ENCODE measurements around the gene CBR1. TPM values are rescaled to one million over a fixed set of nuclear protein-coding genes. Genes with fewer than 3 reads are reported as not detected.

Gene CBR1
- total RNA-seq, 1 donor from 2014 or later = 10.0 TPM

DNA sequence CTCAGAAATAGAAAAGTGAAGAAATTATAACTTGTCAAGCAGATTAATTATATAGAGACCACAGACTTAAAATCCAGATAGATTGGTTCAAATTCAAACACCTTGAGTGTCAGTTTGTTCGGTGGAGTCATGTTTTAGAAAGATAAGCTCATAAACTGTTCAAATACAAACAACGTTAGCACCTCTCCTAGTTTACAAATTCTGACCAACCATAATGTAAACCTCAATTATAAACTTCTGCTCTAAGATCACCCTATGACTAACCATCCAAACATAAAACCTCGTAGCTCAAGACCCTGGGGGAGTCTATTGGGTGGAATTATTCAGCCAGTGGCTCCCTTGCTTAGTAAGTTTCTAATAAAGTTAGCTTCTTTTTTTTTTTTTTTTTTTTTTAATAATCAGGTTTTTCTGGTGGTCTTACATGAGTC, 12.4 kb downstream of the CBR1 start:
- H3K4me3 Mint-ChIP-seq = no peak overlapping the region
- H3K27me3 Mint-ChIP-seq (ENCODE audit: low read depth) = peaks cover 2% of the 10 kb centered on the region
- no peaks in the 10 kb centered on the region for H3K4me1 Mint-ChIP-seq
- H3K27ac Mint-ChIP-seq = no peak overlapping the region
- no peak for TF ChIP-seq CTCF (IDR thresholded peaks at IDR 0.05; ENCODE audit: unreplicated experiment)
- no peaks in the 10 kb centered on the region for H3K9me3 Mint-ChIP-seq
- DNase-seq (ENCODE audit: low spot score in 2 of 2, unreplicated experiment in 2 of 2) = no peak
- no peaks in the 10 kb centered on the region for H3K36me3 Mint-ChIP-seq

DNA sequence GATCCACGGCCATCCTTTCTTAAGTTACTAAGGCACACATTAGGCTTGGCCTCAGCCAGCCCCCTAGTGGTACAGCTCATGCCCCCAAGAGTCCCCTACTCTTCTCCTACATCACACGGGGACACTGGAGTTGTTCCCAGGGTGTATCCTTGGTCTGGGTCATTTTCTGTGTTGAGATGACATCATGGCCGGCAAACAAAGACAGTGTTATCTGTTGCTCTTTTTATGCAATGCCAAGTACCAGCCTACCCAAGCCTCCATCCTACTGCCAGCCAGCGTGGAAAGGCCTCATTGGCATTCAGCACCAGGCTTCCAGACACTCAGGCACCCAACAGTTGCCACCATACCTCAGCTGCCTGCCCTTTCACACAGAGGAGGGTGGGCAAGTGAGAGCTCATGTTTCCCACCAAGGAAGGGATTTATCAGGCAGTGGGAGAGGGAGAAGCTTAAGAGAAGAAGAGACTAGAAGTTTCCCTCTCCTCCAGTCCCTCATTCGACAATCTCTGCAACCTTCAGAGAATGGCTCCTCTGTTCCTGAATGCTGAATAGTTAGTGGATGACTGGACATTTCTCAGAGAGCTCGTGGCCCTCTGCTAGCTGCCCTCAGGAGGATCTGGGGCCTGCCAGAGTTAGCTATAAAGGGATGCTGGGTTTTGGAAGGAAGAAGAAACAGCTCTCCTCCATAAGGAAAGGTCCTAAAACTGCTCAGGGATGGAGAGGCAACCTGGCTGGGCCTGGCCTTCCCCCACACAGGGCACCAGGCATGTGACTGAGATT, 17.7 kb downstream of the CBR1 start:
- Mint-ChIP-seq H3K4me1 (no peaks in the 10 kb centered on the region), H3K9me3 (no peaks in the 10 kb centered on the region), H3K4me3 (no peak overlapping the region), H3K27ac (no peak overlapping the region), H3K27me3 (ENCODE audit: low read depth) (no peaks in the 10 kb centered on the region), H3K36me3 (no peaks in the 10 kb centered on the region)
- no peak for TF ChIP-seq CTCF (IDR thresholded peaks at IDR 0.05; ENCODE audit: unreplicated experiment)
- no peak for DNase-seq (ENCODE audit: low spot score in 2 of 2, unreplicated experiment in 2 of 2)

GRCh38 chr21:36089946-36090345, 20.1 kb downstream of the CBR1 start:
- Mint-ChIP-seq H3K27ac (no peak overlapping the region), H3K9me3 (peaks cover 8% of the 10 kb centered on the region), H3K27me3 (ENCODE audit: low read depth) (no peaks in the 10 kb centered on the region), H3K4me1 (no peaks in the 10 kb centered on the region), H3K36me3 (peaks cover 7% of the 10 kb centered on the region), H3K4me3 (no peak overlapping the region)
- DNase-seq (ENCODE audit: low spot score in 2 of 2, unreplicated experiment in 2 of 2) = no peak
- TF ChIP-seq CTCF (IDR thresholded peaks at IDR 0.05; ENCODE audit: unreplicated experiment) = no peak

DNA sequence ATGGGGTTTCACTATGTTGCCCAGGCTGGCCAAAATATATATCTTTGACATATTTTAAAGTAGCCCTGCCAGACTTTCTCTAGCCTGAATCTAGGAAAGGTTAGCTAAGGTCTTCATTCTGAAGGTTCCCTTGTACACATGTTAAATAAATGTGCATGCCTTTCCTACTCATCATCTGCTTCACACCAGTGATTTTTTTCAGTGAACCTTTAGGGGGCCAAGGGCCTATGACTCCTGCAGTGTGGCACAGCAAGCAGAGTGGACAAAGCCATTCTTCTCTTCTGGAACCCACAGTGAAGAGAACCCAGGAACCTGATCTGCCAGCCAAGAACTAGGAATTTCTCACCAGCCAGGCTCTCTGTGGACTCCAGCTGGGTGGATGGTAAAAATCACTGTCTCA, 22.9 kb downstream of the CBR1 start:
- no peaks in the 10 kb centered on the region for H3K27me3 Mint-ChIP-seq (ENCODE audit: low read depth)
- no peak overlapping the region for H3K27ac Mint-ChIP-seq
- H3K4me3 Mint-ChIP-seq = no peak overlapping the region
- no peak for DNase-seq (ENCODE audit: low spot score in 2 of 2, unreplicated experiment in 2 of 2)
- H3K36me3 Mint-ChIP-seq = peaks cover 7% of the 10 kb centered on the region
- H3K9me3 Mint-ChIP-seq = peaks cover 11% of the 10 kb centered on the region
- H3K4me1 Mint-ChIP-seq = no peaks in the 10 kb centered on the region
- TF ChIP-seq CTCF (IDR thresholded peaks at IDR 0.05; ENCODE audit: unreplicated experiment) = no peak

- no peaks in the 10 kb centered on the region for H3K4me1 Mint-ChIP-seq
- no peak overlapping the region for H3K4me3 Mint-ChIP-seq
- no peaks in the 10 kb centered on the region for H3K27me3 Mint-ChIP-seq (ENCODE audit: low read depth)
- peaks cover 11% of the 10 kb centered on the region for H3K9me3 Mint-ChIP-seq
- no peak for TF ChIP-seq CTCF (IDR thresholded peaks at IDR 0.05; ENCODE audit: unreplicated experiment)
- H3K36me3 Mint-ChIP-seq = peaks cover 7% of the 10 kb centered on the region
- no peak for DNase-seq (ENCODE audit: low spot score in 2 of 2, unreplicated experiment in 2 of 2)
- no peak overlapping the region for H3K27ac Mint-ChIP-seq
These were observed 23.7 kb downstream of the CBR1 start for GRCh38 chr21:36093512-36093911.

Data from mesothelial cell of epicardium (in vitro differentiated cells).